ENCODE results near the gene PDE6G. TPM values are rescaled to one million over a fixed set of nuclear protein-coding genes. Genes with fewer than 3 reads are reported as not detected.

The PDE6G gene
- 0.76 and 0.97 TPM in 2 replicates for total RNA-seq

GRCh38 chr17:81656118-81656743 is at the start of gene PDE6G:
Gene PDE6G, minus strand, starts transcription at chr17:81656542. Its CDS starts 3,237 bp downstream, at chr17:81653305.

GRCh38 chr17:81702934-81703746 is 46.8 kb upstream of the PDE6G start, which contains the start of gene MRPL12:
Gene MRPL12, plus strand, starts transcription at chr17:81703367. Its CDS starts 135 bp downstream, at chr17:81703502.

GRCh38 chr17:81683584-81684441 is 27.5 kb upstream of the PDE6G start, which contains the start of the genes ARL16 and HGS:
Gene ARL16, minus strand, starts transcription at chr17:81683797. Its CDS starts 44 bp downstream, at chr17:81683753.
Gene HGS, plus strand, starts transcription at chr17:81684011. Its CDS starts 56 bp downstream, at chr17:81684067.

GRCh38 chr17:81666342-81667191 is 10.2 kb upstream of the PDE6G start, which contains the start of the genes CCDC137 and OXLD1:
Gene CCDC137, plus strand, starts transcription at chr17:81666737. Its CDS starts 30 bp downstream, at chr17:81666767.
Gene OXLD1, minus strand, starts transcription at chr17:81666605. Its CDS starts 28 bp downstream, at chr17:81666577.

GRCh38 chr17:81636505-81637288 is 19.6 kb downstream of the PDE6G start, which contains the start of the genes NPLOC4 and TSPAN10:
Gene NPLOC4, minus strand, starts transcription at chr17:81637112. Its CDS starts 182 bp downstream, at chr17:81636930.
Gene TSPAN10, plus strand, starts transcription at chr17:81637196. Its CDS starts 5,217 bp downstream, at chr17:81642413.

Other genes starting within 250 kb of the PDE6G start
- 7,045 and 11,034 TPM in 2 replicates for gene ACTG1, start 143.7 kb downstream of the PDE6G start, total RNA-seq
- gene FSCN2, start 128.2 kb downstream of the PDE6G start, total RNA-seq: 0.65 TPM in 1 of 2 replicates, not detected in the other
- 19.5 and 19.8 TPM in 2 replicates for gene FAAP100, start 104.2 kb downstream of the PDE6G start, total RNA-seq
- gene NPLOC4, start 19.4 kb downstream of the PDE6G start, total RNA-seq: 75.4 and 83.9 TPM in 2 replicates
- gene TSPAN10, start 19.3 kb downstream of the PDE6G start, total RNA-seq: 0.32 and 0.46 TPM in 2 replicates
- gene OXLD1, start 10.1 kb upstream of the PDE6G start, total RNA-seq: 33.7 and 39.6 TPM in 2 replicates
- 9.3 and 10.7 TPM in 2 replicates for gene CCDC137, start 10.2 kb upstream of the PDE6G start, total RNA-seq
- gene ARL16, start 27.3 kb upstream of the PDE6G start, total RNA-seq: 21.1 and 39.6 TPM in 2 replicates
- gene HGS, start 27.5 kb upstream of the PDE6G start, total RNA-seq: 64.3 and 78.6 TPM in 2 replicates
- 11.0 and 13.7 TPM in 2 replicates for gene MRPL12, start 46.8 kb upstream of the PDE6G start, total RNA-seq
- gene SLC25A10, start 55.7 kb upstream of the PDE6G start, total RNA-seq: 17.5 and 21.6 TPM in 2 replicates
- not detected in 2 replicates for gene GCGR, start 147.6 kb upstream of the PDE6G start, total RNA-seq
- gene MCRIP1, start 176.7 kb upstream of the PDE6G start, total RNA-seq: 126 and 148 TPM in 2 replicates
- not detected in 2 replicates for gene PPP1R27, start 178.5 kb upstream of the PDE6G start, total RNA-seq
- 648 and 838 TPM in 2 replicates for gene P4HB, start 204.0 kb upstream of the PDE6G start, total RNA-seq
- gene ARHGDIA, start 214.8 kb upstream of the PDE6G start, total RNA-seq: 59.0 and 168 TPM in 2 replicates
- 233 and 248 TPM in 2 replicates for gene ALYREF, start 235.0 kb upstream of the PDE6G start, total RNA-seq
- 208 and 256 TPM in 2 replicates for gene ANAPC11, start 235.2 kb upstream of the PDE6G start, total RNA-seq
- gene NPB, start 245.7 kb upstream of the PDE6G start, total RNA-seq: not detected in 2 replicates

Measured in epithelial cell of umbilical artery (primary cell).